Breast epithelium (tissue), 4 donors: ENCODE results near the gene ENOX1. TPM values are rescaled to one million over a fixed set of nuclear protein-coding genes. Genes with fewer than 3 reads are reported as not detected.
"Not testable (repeated sequence)": the region's sequence is repeated elsewhere in the genome, so short reads cannot be mapped to it uniquely, and the experiment has no call there.

ENCODE experiments used
- DNase-seq, 2 donors: peaks; one replicate each; pipeline ENCODE4 v3.0.0-alpha.2; 2019; ENCODE audit warnings: low spot score in 2 of 2
- H3K27ac ChIP-seq, 2 donors: fragments of 200-600 bp; sonication (generic) in 1 of 2; one replicate each; pipeline ENCODE4 v1.5.1; 2016 to 2019; ENCODE audit warnings: mild to moderate bottlenecking in 1 of 2
- H3K27me3 ChIP-seq, 2 donors: fragments of 200-600 bp; sonication (generic) in 1 of 2; one replicate each; pipeline versions ENCODE4 v1.5.1 to v1.6.0; 2017 to 2019; ENCODE audit warnings: control low read depth in 1 of 2, mild to moderate bottlenecking in 1 of 2
- H3K36me3 ChIP-seq: fragments of 200-600 bp; one replicate; pipeline ENCODE4 v1.5.1; 2019
- H3K4me1 ChIP-seq, 2 donors: fragments of 200-600 bp; sonication (generic); one replicate each; pipeline ENCODE4 v1.5.1; 2016 to 2019; ENCODE audit warnings: control low read depth in 1 of 2
- H3K4me3 ChIP-seq, 3 donors: fragments of 200-600 bp; sonication (generic); 1 replicate in 2 of 3; 2 replicates in 1 of 3; pipeline ENCODE4 v1.5.1; 2016 to 2019; ENCODE audit warnings: mild to moderate bottlenecking in 3 of 3, moderate library complexity in 2 of 3
- H3K9me3 ChIP-seq, 2 donors: fragments of 200-600 bp; sonication (generic) in 1 of 2; one replicate each; pipeline ENCODE4 v1.5.1; 2016 to 2019; ENCODE audit warnings: control low read depth in 1 of 2
- CTCF ChIP-seq, 3 donors: fragments of 450-650 bp; IDR thresholded peaks; one replicate each; pipeline ENCODE4 v1.5.1; 2016 to 2017; ENCODE audit warnings: antibody characterized with exemption in 3 of 3, mild to moderate bottlenecking in 3 of 3, moderate library complexity in 3 of 3
- POLR2A ChIP-seq: fragments of 450-650 bp; IDR thresholded peaks from one replicate; pipeline ENCODE4 v1.6.1; 2016; ENCODE audit warnings: antibody characterized with exemption, mild to moderate bottlenecking, moderate library complexity
- POLR2AphosphoS5 ChIP-seq, 3 donors: sonication (generic); formaldehyde crosslinking; IDR thresholded peaks; one replicate each; pipeline ENCODE4 v1.6.1; 2017; ENCODE audit warnings: antibody characterized with exemption in 3 of 3
- intact Hi-C: fragments of 100-400 bp; cut with DNase I; formaldehyde crosslinking; loops from one replicate; pipeline ENCODE4 v1.15.1; 2023; ENCODE audit warnings: low total_unique reads
- total RNA-seq, 3 donors: library from RNA; depleted of rRNA; stranded (reverse); fragments of >200 nt; gene quantifications; one replicate each; pipeline ENCODE4 v1.1.0, GENCODE V29; 2016

ENOX1 gene
- total RNA-seq, 3 donors from 2014 or later, result 1.9 to 2.3 (median 2.0) TPM

GRCh38 chr13:43426355-43426754 is 360.4 kb downstream of the ENOX1 start:
- intact Hi-C loops, result no loop called here
- TF ChIP-seq POLR2AphosphoS5 (IDR thresholded peaks at IDR 0.05) (no peak), CTCF (IDR thresholded peaks at IDR 0.05) (no peak), POLR2A (no peak)
- H3K27ac ChIP-seq, result no peak overlapping the region

GRCh38 chr13:43425234-43425633 is 361.5 kb downstream of the ENOX1 start:
- Histone ChIP-seq H3K4me1 (no peaks in the 10 kb centered on the region), H3K36me3 (no peaks in the 10 kb centered on the region), H3K27me3 (no peaks in the 10 kb centered on the region), H3K9me3 (no peaks in the 10 kb centered on the region), H3K4me3 (no peak overlapping the region), H3K27ac (no peak overlapping the region)
- no peak for DNase-seq
- no peak for TF ChIP-seq POLR2A
- TF ChIP-seq POLR2AphosphoS5 (IDR thresholded peaks at IDR 0.05), result no peak
- intact Hi-C loops, result no loop called here

More at GRCh38 chr13:43426355-43426754, 360.4 kb downstream of the ENOX1 start:
- no peaks in the 10 kb centered on the region for H3K4me1 ChIP-seq
- no peaks in the 10 kb centered on the region for H3K27me3 ChIP-seq
- H3K4me3 ChIP-seq, result no peak overlapping the region
- H3K36me3 ChIP-seq, result no peaks in the 10 kb centered on the region
- no peaks in the 10 kb centered on the region for H3K9me3 ChIP-seq
- DNase-seq, result no peak

GRCh38 chr13:43424412-43424811 is 362.4 kb downstream of the ENOX1 start:
- Histone ChIP-seq H3K9me3 (no peaks in the 10 kb centered on the region), H3K4me3 (no peak overlapping the region), H3K4me1 (no peaks in the 10 kb centered on the region), H3K27ac (no peak overlapping the region), H3K36me3 (no peaks in the 10 kb centered on the region), H3K27me3 (no peaks in the 10 kb centered on the region)
- DNase-seq, result no peak
- intact Hi-C loops, result no loop called here
- TF ChIP-seq CTCF (IDR thresholded peaks at IDR 0.05), result no peak
- TF ChIP-seq POLR2AphosphoS5 (IDR thresholded peaks at IDR 0.05), result no peak
- no peak for TF ChIP-seq POLR2A

- no peaks in the 10 kb centered on the region for H3K36me3 ChIP-seq
- intact Hi-C loops, result loop anchor here (1.0 kb wide), 1 partner anchor 9 kb away; no protein-coding TSS in a partner anchor
- H3K4me1 ChIP-seq, result no peaks in the 10 kb centered on the region
- H3K9me3 ChIP-seq, result no peaks in the 10 kb centered on the region
- TF ChIP-seq POLR2AphosphoS5 (IDR thresholded peaks at IDR 0.05) (no peak), CTCF (IDR thresholded peaks at IDR 0.05) (no peak), POLR2A (no peak)
- no peak for DNase-seq
- no peak overlapping the region for H3K27ac ChIP-seq
- H3K4me3 ChIP-seq, result no peak overlapping the region
- no peaks in the 10 kb centered on the region for H3K27me3 ChIP-seq
Measured at GRCh38 chr13:43422116-43422515, 364.7 kb downstream of the ENOX1 start.

GRCh38 chr13:43416842-43417241 is 369.9 kb downstream of the ENOX1 start:
- H3K27me3 ChIP-seq, H3K4me1 ChIP-seq, DNase-seq, H3K4me3 ChIP-seq, H3K36me3 ChIP-seq, H3K27ac ChIP-seq, intact Hi-C loops, H3K9me3 ChIP-seq: not testable (repeated sequence)

- H3K4me1 ChIP-seq, DNase-seq, H3K36me3 ChIP-seq, H3K4me3 ChIP-seq, H3K27ac ChIP-seq, intact Hi-C loops, H3K9me3 ChIP-seq, H3K27me3 ChIP-seq: not testable (repeated sequence)
Measured at GRCh38 chr13:43416408-43416807, 370.4 kb downstream of the ENOX1 start.

- DNase-seq, H3K27ac ChIP-seq, intact Hi-C loops, H3K27me3 ChIP-seq, H3K36me3 ChIP-seq, H3K4me1 ChIP-seq, H3K4me3 ChIP-seq, H3K9me3 ChIP-seq: not testable (repeated sequence)
Measured at GRCh38 chr13:43415903-43416391, 370.8 kb downstream of the ENOX1 start.
